GM18505 (cell line): ENCODE measurements around the gene CYP3A7.
"Not testable (repeated sequence)": the region's sequence is repeated elsewhere in the genome, so short reads cannot be mapped to it uniquely, and the experiment has no call there.

ENCODE experiments used
- ATAC-seq: cut with Tn5 transposase; IDR thresholded peaks from one replicate; pipeline ENCODE4 v1.9.1; 2021; ENCODE audit not compliant: unreplicated experiment
- POLR2A ChIP-seq: IDR thresholded peaks from 4 replicates; pipeline ENCODE4 v1.6.1; 2011; ENCODE audit warnings: borderline replicate concordance; ENCODE audit not compliant: insufficient read depth, insufficient read length; ENCODE audit errors: extremely low read depth

The CYP3A7 gene

GRCh38 chr7:99731638-99732374 lies 3.2 kb downstream of the CYP3A7 start:
- no peak for ATAC-seq
- no peak for TF ChIP-seq POLR2A

- no peak for ATAC-seq
- no peak for TF ChIP-seq POLR2A
Observed at GRCh38 chr7:99730992-99731391, 4.0 kb downstream of the CYP3A7 start.

- no peak for TF ChIP-seq POLR2A
- no peak for ATAC-seq
Observed at GRCh38 chr7:99730238-99730810, 4.7 kb downstream of the CYP3A7 start.

- no peak for ATAC-seq
- TF ChIP-seq POLR2A: no peak
Observed at GRCh38 chr7:99729486-99730237, 5.3 kb downstream of the CYP3A7 start.

GRCh38 chr7:99728615-99729014 lies 6.4 kb downstream of the CYP3A7 start:
- ATAC-seq: no peak
- no peak for TF ChIP-seq POLR2A

- ATAC-seq: not testable (repeated sequence)
Observed at GRCh38 chr7:99723201-99723600, 11.8 kb downstream of the CYP3A7 start.

DNA sequence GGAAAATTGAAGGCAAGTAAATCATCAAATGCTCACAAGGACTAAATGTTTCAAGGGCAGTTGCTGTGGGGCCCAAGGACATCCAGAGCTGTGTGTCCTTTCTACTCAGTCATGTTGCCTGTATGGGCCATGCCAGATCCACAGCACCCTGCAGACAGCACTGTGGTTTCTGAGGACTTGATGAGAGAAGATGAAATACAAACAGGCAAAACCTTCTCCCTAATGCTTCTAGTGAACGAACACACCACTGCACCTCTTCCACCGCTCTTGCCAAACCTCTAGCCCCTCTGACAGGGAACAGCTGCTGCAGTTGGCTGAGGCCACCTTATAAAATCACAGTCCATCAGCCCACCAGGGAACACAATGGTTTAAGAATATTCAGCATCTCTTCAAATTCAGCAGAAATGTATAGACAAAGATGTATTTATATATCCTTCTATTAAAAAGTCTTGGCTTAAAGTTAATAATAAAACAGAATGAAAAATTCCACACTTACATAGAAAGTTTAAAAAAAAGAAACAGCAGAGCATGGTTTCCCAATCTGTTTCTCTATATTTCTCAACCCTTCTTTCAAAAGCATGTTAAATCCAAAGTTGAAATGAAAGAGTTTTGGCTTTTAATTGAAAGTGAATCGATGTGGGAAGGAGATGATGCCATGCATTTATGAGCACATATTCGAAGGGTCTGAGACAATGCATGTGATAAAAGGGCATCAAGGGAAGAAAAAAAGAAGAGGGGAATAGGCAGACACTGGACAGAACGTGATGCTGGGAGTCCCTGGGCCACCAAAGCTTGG lies 14.0 kb downstream of the CYP3A7 start:
- ATAC-seq: no peak
- TF ChIP-seq POLR2A: no peak

DNA sequence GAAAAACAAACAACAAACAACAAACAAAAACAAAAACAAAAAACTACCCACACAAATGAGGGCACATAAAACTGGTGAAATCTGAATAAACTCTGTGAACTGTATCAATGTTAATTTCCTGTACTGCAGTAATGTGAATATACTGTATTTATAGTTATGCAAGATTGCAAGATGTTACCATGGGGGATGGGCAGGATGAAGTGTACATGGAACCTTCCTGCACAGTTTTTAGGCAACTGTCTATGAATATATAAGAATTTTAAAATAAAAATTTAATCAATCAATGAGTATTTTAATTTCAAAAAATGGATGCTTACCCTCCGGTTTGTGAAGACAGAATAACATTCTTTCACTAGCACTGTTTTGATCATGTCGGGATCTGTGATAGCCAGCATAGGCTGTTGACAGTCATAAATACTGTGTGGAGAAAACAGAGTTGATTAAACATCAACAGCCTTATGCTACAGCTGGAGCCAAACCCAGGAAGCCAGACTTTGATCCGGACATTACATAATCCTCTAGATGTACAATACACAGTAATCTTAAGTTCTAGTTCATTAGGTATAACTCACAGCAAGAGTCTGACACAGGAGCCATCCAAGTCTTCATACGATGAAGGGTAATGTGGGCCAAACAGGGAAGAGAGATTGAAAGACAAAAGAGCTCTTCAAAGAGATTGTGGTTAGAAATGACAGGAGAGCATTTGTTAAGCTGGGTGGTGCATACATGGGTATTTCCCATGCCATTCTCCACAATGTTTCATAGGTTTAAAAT lies 14.8 kb downstream of the CYP3A7 start:
- no peak for TF ChIP-seq POLR2A
- no peak for ATAC-seq

DNA sequence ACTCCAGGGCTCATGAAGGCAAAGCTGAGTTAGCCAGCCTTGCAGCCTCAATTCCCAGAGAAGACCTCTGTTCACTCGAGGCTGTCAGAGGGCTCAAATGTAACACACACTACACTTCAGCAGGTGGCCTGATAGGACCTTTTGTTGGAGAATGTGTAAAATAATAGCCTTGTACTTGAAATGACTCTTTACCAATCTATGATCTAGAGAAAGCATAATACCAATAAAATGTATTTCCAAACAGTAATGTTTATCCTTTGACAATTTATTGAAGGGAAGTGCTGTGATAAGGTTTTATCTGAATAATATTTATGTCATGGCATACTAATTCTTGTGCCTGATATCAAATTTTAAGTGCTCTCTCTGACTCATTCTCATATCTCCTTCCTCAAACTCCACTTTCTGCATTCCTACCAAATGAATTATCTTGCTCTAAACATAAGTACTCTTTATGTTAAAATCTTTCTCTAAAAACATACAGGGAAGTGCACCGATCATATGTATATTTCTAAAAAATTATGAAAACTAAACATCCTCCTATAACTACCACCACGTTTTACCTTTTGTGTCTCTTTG lies 20.9 kb downstream of the CYP3A7 start:
- no peak for ATAC-seq
- TF ChIP-seq POLR2A: no peak

- no peak for ATAC-seq
- no peak for TF ChIP-seq POLR2A
Observed at GRCh38 chr7:99709838-99710578, 25.0 kb downstream of the CYP3A7 start.

DNA sequence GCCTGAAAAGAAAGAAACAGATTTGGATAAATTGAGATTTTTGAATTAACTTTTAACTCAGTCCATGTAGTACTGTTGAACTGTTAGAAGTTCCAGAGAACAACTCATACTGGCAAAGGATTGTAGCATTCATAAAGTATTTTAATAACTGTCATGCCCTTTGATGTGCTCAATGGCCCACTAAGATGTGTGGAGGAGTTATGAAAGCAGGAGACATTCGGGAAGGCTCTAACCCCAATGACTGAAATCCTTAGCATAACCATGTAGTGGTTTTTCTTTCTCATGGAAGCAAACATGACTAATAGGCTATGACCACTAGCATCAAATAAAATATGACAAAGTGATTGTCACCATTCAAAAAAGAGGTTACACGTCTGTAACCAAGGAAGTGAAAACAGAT lies 25.7 kb downstream of the CYP3A7 start:
- TF ChIP-seq POLR2A: no peak
- no peak for ATAC-seq

- no peak for ATAC-seq
- no peak for TF ChIP-seq POLR2A
Observed at GRCh38 chr7:99707096-99707495, 27.9 kb downstream of the CYP3A7 start.

DNA sequence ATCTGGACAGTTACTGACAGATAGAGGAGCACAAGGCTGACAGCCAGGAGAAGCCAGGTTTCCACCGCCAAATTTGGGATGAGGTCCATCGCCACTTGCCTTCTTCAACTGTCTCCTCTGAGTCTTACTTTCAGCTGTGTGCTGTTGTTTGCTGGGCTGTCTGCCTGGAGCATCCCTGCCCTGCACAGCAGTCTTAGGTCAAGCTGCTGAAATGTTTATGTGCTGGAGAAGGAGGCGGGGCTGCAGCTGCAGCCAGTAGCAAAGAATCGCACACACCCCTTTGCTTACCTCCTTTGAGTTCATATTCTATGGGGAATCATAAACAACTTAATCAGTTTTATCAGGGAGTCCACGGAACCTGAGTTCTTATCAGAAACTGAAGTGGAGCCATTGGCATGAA lies 35.0 kb downstream of the CYP3A7 start:
- no peak for TF ChIP-seq POLR2A
- ATAC-seq: no peak

GRCh38 chr7:99698867-99699730 lies 35.9 kb downstream of the CYP3A7 start:
- ATAC-seq: not testable (repeated sequence)
